Measurements from ENCODE around the gene CMTM4.

GRCh38 chr16:66712512-66712911 lies 16.0 kb upstream of the CMTM4 start:
- no peak for TF ChIP-seq CTCF (IDR thresholded peaks at IDR 0.05)
- TF ChIP-seq POLR2A (IDR thresholded peaks at IDR 0.05): no peak

Data from tibial nerve (tissue), 3 donors.